LoVo (cell line): ENCODE data around the gene PSMB1.

Experiments used
- DNase-seq: peaks from one replicate; pipeline ENCODE4 v3.0.0-alpha.2; 2016; ENCODE audit warnings: low spot score

The PSMB1 gene

GRCh38 chr6:170552765-170553533 is at the start of gene PSMB1:
Gene PSMB1, minus strand, starts transcription at chr6:170553307. Its CDS starts 65 bp downstream, at chr6:170553242.
- peak; percentile 91 for DNase-seq

GRCh38 chr6:170597278-170597677 is 44.2 kb upstream of the PSMB1 start:
- DNase-seq, result no peak

GRCh38 chr6:170596426-170596825 is 43.3 kb upstream of the PSMB1 start:
- no peak for DNase-seq

- DNase-seq, result no peak
These were observed 37.6 kb upstream of the PSMB1 start for GRCh38 chr6:170590725-170591124.

GRCh38 chr6:170584954-170585498 is 31.9 kb upstream of the PSMB1 start:
- no peak for DNase-seq

- peak; percentile 95 for DNase-seq
These were observed 31.3 kb upstream of the PSMB1 start, which contains the start of gene PDCD2 for GRCh38 chr6:170584181-170584953. Gene PDCD2, minus strand, starts transcription at chr6:170584637. Its CDS starts 56 bp downstream, at chr6:170584581.

- no peak for DNase-seq
These were observed 30.7 kb upstream of the PSMB1 start for GRCh38 chr6:170583756-170584180.

GRCh38 chr6:170578909-170579308 is 25.8 kb upstream of the PSMB1 start:
- no peak for DNase-seq

GRCh38 chr6:170575250-170575649 is 22.1 kb upstream of the PSMB1 start:
- DNase-seq, result no peak

- DNase-seq, result no peak
These were observed 19.8 kb upstream of the PSMB1 start for GRCh38 chr6:170572704-170573466.

- DNase-seq, result no peak
These were observed 11.9 kb upstream of the PSMB1 start for GRCh38 chr6:170564936-170565530.

- no peak for DNase-seq
These were observed 8.4 kb upstream of the PSMB1 start for GRCh38 chr6:170561555-170561954.

- no peak for DNase-seq
These were observed 2.2 kb upstream of the PSMB1 start for GRCh38 chr6:170555305-170555704.

GRCh38 chr6:170554796-170555137 is 1.7 kb upstream of the PSMB1 start:
- DNase-seq, result no peak

- peak; percentile 95 for DNase-seq
These were observed 1.1 kb upstream of the PSMB1 start, which contains the start of gene TBP for GRCh38 chr6:170554013-170554795. Gene TBP, plus strand, starts transcription at chr6:170554369. Its CDS starts 2,661 bp downstream, at chr6:170557030.

GRCh38 chr6:170553534-170554012 is 466 bp upstream of the PSMB1 start:
- DNase-seq, result no peak

GRCh38 chr6:170545405-170545804 is 7.7 kb downstream of the PSMB1 start:
- no peak for DNase-seq

- no peak for DNase-seq
These were observed 10.9 kb downstream of the PSMB1 start for GRCh38 chr6:170542031-170542719.

- DNase-seq, result no peak
These were observed 15.8 kb downstream of the PSMB1 start for GRCh38 chr6:170537329-170537728.

- no peak for DNase-seq
These were observed 16.4 kb downstream of the PSMB1 start for GRCh38 chr6:170536671-170537070.
